ENCODE data around the gene LPCAT3.

LPCAT3 gene

DNA sequence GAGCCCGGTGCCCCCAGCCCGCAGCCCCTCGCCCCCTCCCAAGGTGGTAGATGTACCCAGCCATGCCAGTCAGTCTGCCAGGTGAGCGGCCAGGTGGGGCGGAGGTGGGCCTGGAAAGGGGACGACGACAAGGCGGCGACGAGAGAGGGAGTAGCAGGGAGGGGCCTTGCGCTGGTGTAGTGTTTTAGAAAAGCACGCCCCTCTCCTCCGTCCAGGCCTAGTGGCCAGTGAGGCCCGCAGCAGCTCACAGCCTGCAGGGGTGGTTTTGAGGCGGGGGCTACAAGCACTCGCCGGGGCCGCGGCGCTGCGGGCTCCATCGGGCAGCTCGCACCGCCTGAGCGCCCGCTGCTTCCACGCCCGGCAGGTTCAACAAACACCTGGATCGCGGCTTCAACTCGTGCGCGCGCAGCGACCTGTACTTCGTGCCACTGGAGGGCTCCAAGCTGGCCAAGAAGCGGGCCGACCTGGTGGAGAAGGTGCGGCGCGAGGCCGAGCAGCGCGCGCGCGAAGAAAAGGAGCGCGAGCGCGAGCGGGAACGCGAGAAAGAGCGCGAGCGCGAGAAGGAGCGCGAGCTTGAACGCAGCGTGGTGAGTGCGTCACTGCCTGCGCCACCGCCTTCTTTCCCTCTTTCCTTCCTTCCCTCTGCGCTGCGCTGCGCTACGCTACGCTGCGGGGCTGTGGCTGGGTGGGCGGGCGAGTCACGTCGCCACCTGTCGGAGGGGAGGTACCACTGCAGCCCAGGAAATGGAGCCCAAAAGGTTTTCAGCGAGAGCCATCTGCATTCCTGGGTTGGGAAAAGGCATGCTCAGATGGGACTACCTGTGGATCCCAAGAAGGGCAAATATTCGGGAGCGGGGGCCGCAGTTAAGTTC lies 80.6 kb downstream of the LPCAT3 start:
- peak; percentile 95 for DNase-seq (ENCODE audit: low spot score)

DNA sequence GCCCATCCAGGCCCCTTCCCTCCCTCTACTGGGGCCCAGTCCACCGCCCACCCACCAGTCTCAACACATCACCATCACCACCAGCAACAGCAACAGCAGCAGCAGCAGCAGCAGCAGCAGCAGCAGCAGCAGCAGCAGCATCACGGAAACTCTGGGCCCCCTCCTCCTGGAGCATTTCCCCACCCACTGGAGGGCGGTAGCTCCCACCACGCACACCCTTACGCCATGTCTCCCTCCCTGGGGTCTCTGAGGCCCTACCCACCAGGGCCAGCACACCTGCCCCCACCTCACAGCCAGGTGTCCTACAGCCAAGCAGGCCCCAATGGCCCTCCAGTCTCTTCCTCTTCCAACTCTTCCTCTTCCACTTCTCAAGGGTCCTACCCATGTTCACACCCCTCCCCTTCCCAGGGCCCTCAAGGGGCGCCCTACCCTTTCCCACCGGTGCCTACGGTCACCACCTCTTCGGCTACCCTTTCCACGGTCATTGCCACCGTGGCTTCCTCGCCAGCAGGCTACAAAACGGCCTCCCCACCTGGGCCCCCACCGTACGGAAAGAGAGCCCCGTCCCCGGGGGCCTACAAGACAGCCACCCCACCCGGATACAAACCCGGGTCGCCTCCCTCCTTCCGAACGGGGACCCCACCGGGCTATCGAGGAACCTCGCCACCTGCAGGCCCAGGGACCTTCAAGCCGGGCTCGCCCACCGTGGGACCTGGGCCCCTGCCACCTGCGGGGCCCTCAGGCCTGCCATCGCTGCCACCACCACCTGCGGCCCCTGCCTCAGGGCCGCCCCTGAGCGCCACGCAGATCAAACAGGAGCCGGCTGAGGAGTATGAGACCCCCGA lies 81.4 kb downstream of the LPCAT3 start:
- no peak for DNase-seq (ENCODE audit: low spot score)

DNA sequence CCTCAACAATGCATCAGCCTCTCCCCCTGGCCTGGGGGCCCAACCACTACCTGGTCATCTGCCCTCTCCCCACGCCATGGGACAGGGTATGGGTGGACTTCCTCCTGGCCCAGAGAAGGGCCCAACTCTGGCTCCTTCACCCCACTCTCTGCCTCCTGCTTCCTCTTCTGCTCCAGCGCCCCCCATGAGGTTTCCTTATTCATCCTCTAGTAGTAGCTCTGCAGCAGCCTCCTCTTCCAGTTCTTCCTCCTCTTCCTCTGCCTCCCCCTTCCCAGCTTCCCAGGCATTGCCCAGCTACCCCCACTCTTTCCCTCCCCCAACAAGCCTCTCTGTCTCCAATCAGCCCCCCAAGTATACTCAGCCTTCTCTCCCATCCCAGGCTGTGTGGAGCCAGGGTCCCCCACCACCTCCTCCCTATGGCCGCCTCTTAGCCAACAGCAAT lies 82.1 kb downstream of the LPCAT3 start:
- DNase-seq (ENCODE audit: low spot score), result no peak

GRCh38 chr12:6935371-6936193 lies 82.7 kb downstream of the LPCAT3 start:
- DNase-seq (ENCODE audit: low spot score), result no peak

DNA sequence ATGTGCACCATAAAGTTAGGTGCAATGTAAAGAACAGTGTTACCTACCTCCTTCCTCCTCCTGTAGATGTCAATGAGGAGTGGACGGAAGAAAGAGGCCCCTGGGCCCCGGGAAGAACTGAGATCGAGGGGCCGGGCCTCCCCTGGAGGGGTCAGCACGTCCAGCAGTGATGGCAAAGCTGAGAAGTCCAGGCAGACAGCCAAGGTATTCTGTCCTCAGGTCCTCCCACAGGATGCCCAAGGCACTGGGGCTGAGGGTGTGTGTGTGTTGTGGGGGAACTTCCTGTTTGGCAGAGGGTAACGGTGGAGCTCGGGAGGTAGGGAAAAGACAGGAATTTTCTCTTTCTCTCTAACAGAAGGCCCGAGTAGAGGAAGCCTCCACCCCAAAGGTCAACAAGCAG lies 84.2 kb downstream of the LPCAT3 start:
- DNase-seq (ENCODE audit: low spot score), result no peak

- DNase-seq (ENCODE audit: low spot score), result no peak
These were observed 85.5 kb downstream of the LPCAT3 start for GRCh38 chr12:6932766-6933165.

DNA sequence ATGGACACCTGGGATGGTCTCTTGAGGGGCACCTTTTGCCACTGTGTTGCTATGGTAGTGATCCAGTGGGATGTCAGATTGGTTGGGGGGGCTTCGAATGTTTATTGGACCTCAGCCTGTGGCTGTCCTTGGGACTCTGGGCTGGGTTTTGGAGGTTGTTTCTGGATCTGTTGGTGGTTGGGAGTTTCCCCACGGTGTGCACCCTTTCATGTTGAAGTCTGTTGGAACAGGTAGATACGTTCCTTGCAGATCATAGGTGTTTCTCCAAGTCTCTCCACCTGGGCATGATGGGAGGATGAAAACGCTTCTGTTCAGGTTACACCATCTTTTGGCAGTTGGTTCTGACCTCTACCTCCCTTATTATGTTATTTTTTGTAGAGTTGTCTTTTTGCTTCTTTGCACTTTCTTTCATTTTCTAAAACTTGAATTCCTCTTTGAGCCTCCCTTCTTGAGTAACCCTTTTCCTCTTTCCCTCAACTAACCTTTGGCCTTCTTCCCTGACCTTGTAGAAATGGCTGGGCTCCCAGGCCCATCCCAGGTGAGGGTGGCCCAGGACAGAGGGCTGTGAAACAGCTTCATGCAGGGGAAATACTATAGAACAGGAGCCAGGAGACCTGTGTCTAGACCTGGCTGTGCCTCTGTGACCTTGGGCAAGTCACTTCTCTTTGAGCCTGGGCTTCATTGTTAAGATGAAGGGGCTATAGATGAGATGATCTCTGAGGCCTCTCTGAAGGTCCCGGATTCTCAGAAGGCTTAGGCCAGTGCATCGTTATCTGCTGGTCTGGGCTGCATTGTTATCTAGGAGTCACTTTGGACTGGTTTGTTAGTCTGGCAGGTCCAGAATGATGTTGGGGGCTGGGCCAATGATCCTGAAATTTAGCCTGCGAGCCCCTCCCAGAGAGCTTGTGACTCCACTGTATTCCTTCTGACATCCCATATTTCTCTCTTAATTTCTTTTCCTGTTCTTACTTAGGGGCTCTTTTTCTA lies 88.5 kb downstream of the LPCAT3 start:
- no peak for DNase-seq (ENCODE audit: low spot score)

DNA sequence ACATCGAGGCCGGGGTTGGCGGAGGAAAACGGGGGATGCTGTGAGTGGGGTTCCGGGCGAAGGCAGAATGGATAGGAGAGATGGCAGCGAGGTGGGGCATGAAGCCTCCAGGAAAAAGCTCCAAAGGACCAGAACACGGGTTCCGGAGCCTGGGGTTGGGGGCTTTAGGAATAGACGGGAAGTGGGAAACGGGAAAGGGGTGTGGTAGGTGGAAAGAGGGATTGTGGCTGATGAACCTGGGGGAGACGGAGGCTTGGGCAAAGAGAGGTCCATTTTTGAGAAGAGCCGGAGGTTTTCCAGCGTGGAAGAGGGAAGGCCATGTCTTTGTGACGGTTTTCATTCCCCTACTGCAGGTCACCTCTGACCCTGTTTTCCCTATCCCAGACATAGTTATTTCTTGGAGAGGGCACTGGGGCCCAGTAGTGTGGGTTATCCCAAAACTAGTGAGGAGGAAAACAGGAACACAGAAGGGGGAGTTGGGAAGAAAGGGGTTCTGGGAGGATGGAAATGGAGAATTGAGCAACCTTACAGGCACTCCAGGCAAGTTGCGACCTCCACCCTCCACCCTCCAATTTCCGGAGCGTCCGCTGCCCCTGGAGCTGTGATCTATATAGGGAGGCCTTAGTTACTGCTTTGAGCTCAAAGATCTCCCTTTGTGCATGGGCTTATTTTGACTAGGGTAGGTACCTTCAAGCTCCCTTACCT lies 89.4 kb downstream of the LPCAT3 start:
- no peak for DNase-seq (ENCODE audit: low spot score)

GRCh38 chr12:6928022-6928702 lies 90.1 kb downstream of the LPCAT3 start:
- DNase-seq (ENCODE audit: low spot score), result no peak

DNA sequence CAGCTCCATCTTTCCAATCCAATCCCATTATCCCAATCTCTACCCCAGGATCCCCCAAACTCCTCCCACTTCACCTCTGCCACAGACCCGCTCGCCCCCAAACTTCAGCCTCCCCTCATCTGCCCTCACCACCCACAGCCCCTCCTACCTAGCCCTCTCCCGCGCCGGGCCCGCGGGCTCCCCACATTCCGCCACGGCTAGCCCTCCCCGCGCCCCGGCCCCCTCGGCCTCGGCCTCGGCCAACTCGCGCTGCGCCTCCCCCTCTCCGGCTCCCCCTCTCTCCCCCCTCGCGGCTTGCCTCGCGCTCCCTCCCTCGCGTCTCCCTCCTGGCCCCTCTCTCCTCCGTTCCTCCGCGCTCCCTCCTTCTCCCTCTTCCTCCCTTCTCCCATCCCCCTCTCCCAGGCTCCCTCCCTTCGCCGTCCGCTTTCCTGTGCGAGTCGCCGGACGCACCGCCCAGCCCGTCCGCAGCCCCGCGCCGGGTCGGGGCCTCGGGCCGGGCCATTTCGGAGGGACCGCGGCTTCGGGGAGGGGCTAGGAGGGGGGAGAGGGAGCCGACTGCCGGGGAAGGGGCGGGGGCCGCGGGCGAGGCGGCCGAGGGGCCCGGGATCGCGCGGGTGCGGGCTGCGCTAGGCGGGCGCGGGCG lies 90.8 kb downstream of the LPCAT3 start, which contains the start of gene ATN1:
Gene ATN1 (plus strand): TSS at position 581 of the 643 bp plus-strand sequence. CDS start 6,043 bp downstream, outside the sequence.
- DNase-seq (ENCODE audit: low spot score), result no peak

All from hematopoietic multipotent progenitor cell treated with erythropoietin and hydrocortisone succinate and interleukin-3 and kit ligand, for 17 days (in vitro differentiated cells).